LNCaP clone FGC (cell line): ENCODE data around the gene TMEM50B.
"Not testable (repeated sequence)": the region's sequence is repeated elsewhere in the genome, so short reads cannot be mapped to it uniquely, and the experiment has no call there.

ENCODE experiments used
- DNase-seq: peaks from one replicate; pipeline ENCODE4 v3.0.0-alpha.2; 2011; ENCODE audit warnings: low read depth
- H3K4me3 ChIP-seq: 2 replicates; pipeline ENCODE4 v1.5.1; 2011; ENCODE audit warnings: mild to moderate bottlenecking, low read depth, low read length, control low read depth
- CTCF ChIP-seq: IDR thresholded peaks from 2 replicates; pipeline ENCODE4 v1.5.1; 2012; ENCODE audit warnings: mild to moderate bottlenecking; ENCODE audit not compliant: control insufficient read depth, insufficient read depth; ENCODE audit errors: extremely low read depth

The TMEM50B gene

GRCh38 chr21:33480481-33481103 lies 818 bp upstream of the TMEM50B start:
- no peak for DNase-seq
- TF ChIP-seq CTCF = no peak
- H3K4me3 ChIP-seq = peak overlapping the region; percentile 68

- DNase-seq = no peak
- TF ChIP-seq CTCF = 0 out of 2 replicates have a peak, but pooled peaks have one; percentile 10
- peak overlapping the region; percentile 68 for H3K4me3 ChIP-seq
Observed at GRCh38 chr21:33478935-33479678, 667 bp downstream of the TMEM50B start.

- no peak for TF ChIP-seq CTCF
- H3K4me3 ChIP-seq = peak overlapping the region; percentile 68
- no peak for DNase-seq
Observed at GRCh38 chr21:33478182-33478581, 1.6 kb downstream of the TMEM50B start.

- H3K4me3 ChIP-seq = no peak overlapping the region
- no peak for TF ChIP-seq CTCF
- no peak for DNase-seq
Observed at GRCh38 chr21:33477066-33477465, 2.7 kb downstream of the TMEM50B start.

GRCh38 chr21:33473344-33473743 lies 6.4 kb downstream of the TMEM50B start:
- no peak for TF ChIP-seq CTCF
- DNase-seq = no peak
- H3K4me3 ChIP-seq = no peak overlapping the region

GRCh38 chr21:33470701-33471100 lies 9.1 kb downstream of the TMEM50B start:
- no peak overlapping the region for H3K4me3 ChIP-seq
- no peak for TF ChIP-seq CTCF

GRCh38 chr21:33469183-33469582 lies 10.6 kb downstream of the TMEM50B start:
- not testable (repeated sequence) for DNase-seq, H3K4me3 ChIP-seq

More at GRCh38 chr21:33470701-33471100, 9.1 kb downstream of the TMEM50B start:
- no peak for DNase-seq
